HK-2 (cell line): ENCODE results near the gene WFIKKN1.

Experiments used
- DNase-seq: peaks from one replicate; pipeline ENCODE4 v3.0.0-alpha.2; 2018; ENCODE audit not compliant: unreplicated experiment

Gene WFIKKN1

DNA sequence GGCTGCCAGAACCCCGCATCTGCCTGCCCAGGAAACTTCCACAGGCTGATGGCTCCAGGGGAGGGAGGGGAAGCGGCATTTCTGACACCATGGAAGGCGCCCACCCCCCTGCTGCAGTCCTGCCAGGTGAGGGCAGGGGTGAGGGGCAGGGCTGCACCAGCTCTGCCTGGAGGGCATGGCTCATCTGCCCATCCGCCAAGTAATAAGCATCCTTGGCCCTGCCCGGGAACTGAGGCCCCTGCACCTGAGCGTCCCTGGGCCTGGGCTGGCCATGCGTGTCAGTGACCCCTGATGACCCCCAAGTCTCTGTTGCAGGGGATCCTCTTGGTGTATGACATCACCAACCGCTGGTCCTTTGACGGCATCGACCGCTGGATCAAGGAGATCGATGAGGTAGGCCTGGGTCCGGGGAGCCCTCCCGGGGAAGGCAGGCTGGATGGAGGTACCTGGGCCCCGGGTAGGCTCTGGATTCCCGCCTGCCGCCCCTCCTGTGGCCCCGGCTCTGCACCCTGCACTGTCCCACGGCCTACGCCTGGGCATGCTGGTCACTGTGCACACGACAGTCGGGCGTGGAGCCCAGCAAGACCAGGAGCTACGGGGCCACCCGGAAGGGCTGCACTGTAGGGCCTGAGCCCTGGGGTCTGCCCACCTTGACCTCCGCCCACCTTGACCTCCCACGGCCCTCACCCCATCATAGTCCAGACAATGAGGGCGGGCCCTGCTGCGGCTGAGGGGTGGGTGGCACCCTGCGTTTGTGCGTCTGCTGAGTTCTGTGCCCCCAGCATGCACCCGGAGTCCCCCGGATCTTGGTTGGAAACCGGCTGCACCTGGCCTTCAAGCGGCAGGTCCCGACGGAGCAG is 5.4 kb upstream of the WFIKKN1 start:
- no peak for DNase-seq

GRCh38 chr16:625977-626765 is 4.6 kb upstream of the WFIKKN1 start:
- no peak for DNase-seq

DNA sequence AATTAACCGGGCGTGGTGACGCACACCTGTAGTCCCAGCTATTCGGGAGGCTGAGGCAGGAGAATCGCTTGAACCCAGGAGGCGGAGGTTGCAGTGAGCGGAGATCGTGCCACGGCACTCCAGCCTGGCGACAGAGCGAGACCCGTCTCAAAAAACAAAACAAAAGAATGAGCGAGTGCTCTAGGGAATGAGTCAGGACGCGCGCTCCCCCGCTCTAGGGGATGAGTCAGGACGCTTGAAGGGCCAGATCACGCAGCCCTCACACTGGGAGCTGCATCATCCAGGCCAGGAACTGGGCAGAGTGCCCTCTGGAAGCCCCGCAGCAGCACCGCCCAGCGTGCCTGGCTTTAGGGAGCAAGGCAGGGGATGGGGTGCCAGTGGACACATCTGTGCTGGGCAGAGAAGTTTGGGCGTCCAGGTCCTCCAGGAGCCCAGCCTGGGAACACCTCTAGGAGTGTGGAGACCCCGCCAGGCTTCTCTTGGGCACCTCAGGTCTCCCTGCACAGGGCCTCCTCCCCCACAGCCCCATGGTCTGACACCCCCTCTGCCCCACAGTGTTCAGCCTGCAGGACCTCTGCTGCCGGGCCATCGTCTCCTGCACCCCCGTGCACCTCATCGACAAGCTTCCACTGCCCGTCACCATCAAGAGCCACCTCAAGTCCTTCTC is 3.9 kb upstream of the WFIKKN1 start:
- DNase-seq, result peak; percentile 87

- DNase-seq, result peak; percentile 86
These were observed 3.1 kb upstream of the WFIKKN1 start for GRCh38 chr16:627454-628239.

- DNase-seq, result no peak
These were observed 2.3 kb upstream of the WFIKKN1 start for GRCh38 chr16:628321-629061.

- no peak for DNase-seq
These were observed 1.5 kb upstream of the WFIKKN1 start for GRCh38 chr16:629185-629832.

GRCh38 chr16:629833-630248 is 944 bp upstream of the WFIKKN1 start:
- no peak for DNase-seq

DNA sequence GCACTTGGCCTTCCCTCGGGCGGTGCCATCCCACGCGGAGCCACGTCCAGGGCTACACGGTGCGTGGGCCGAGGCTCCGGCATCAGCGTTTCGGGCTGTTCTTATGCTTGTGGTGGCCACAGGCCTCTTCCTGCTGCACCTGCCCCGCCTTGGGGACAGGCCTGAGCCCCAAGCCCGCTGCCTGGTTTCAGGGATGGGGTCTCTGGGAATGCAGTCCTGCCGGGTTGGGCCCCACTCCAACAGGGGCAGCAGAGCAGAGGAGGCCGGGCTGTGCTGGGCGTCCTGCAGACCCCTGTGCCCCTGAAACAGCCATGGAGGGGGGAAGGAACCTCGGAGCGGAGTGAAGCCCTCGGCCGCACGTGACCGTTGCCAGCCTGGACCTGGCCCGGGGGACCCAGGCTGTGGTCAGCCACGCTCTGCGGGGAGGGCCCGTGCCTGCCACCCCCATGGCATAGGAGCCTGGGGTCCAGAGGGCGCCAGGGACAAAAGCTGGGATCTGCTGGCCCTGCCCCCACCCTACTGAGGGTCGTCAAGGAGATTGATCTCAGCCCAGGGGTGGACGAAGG is 453 bp upstream of the WFIKKN1 start:
- no peak for DNase-seq

GRCh38 chr16:631808-632358 is 1.1 kb downstream of the WFIKKN1 start:
- DNase-seq, result no peak

DNA sequence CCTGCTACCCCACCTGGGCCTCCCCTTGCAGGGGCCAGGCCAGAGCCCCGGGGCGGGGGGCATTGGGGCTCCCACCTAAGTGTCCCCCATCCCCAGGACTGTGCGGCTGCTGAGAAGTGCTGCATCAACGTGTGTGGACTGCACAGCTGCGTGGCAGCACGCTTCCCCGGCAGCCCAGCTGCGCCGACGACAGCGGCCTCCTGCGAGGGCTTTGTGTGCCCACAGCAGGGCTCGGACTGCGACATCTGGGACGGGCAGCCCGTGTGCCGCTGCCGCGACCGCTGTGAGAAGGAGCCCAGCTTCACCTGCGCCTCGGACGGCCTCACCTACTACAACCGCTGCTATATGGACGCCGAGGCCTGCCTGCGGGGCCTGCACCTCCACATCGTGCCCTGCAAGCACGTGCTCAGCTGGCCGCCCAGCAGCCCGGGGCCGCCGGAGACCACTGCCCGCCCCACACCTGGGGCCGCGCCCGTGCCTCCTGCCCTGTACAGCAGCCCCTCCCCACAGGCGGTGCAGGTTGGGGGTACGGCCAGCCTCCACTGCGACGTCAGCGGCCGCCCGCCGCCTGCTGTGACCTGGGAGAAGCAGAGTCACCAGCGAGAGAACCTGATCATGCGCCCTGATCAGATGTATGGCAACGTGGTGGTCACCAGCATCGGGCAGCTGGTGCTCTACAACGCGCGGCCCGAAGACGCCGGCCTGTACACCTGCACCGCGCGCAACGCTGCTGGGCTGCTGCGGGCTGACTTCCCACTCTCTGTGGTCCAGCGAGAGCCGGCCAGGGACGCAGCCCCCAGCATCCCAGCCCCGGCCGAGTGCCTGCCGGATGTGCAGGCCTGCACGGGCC is 1.9 kb downstream of the WFIKKN1 start:
- DNase-seq, result no peak

DNA sequence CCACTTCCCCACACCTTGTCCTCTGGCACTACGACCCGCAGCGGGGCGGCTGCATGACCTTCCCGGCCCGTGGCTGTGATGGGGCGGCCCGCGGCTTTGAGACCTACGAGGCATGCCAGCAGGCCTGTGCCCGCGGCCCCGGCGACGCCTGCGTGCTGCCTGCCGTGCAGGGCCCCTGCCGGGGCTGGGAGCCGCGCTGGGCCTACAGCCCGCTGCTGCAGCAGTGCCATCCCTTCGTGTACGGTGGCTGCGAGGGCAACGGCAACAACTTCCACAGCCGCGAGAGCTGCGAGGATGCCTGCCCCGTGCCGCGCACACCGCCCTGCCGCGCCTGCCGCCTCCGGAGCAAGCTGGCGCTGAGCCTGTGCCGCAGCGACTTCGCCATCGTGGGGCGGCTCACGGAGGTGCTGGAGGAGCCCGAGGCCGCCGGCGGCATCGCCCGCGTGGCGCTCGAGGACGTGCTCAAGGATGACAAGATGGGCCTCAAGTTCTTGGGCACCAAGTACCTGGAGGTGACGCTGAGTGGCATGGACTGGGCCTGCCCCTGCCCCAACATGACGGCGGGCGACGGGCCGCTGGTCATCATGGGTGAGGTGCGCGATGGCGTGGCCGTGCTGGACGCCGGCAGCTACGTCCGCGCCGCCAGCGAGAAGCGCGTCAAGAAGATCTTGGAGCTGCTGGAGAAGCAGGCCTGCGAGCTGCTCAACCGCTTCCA is 2.7 kb downstream of the WFIKKN1 start:
- no peak for DNase-seq

DNA sequence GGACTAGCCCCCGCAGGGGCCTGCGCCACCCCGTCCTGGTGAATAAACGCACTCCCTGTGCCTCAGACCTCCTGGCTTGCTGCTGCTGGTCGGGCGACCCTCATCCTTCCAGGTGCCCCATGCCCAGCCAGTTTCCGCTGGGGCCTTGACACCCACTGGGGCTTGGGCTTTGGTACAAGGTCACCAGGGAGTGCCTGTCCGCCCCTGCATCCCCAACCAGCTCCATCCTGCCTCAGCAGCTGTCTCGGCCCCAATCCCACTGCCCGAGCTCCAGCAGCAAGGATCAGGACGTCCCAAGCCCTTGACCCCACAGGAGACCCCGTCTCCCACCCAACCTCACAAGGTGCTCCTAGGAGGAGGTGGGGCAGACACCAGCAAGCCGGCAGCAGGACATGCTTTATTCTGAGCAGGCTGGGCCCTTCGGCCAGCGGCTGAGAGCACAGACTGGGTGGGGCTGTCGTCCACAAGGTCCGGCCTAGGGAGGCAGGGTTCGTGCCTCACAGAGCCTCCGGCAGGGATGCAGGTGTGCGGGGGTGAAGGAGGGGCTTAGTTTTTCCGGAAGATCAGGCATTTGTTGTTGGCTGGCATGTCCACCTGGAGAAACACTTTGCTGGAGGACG is 3.4 kb downstream of the WFIKKN1 start:
- DNase-seq, result no peak

DNA sequence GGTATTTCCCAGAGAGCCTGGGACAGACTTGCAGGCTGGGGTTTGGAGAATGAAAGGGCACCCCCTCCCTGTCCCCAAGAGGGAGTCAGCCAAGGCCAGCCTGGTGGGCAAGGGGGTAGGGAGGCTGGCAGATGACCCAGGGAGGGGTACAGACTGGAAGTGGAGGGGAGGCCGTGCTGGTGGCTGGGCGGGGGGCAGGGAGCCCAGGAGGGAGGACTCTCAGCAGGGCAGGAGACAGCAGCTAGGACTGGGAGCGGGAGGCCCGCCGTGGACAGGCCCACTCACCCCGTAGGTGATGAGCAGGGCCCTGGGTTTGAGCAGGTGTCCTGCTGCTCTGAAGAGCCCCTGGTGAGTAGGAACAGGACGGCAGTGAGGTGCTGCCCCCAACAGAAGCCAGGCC is 4.2 kb downstream of the WFIKKN1 start:
- no peak for DNase-seq

- no peak for DNase-seq
These were observed 4.9 kb downstream of the WFIKKN1 start for GRCh38 chr16:635573-636205.

GRCh38 chr16:636206-637080 is 5.7 kb downstream of the WFIKKN1 start, which contains the start of gene METTL26:
Gene METTL26, minus strand, starts transcription at chr16:636305. Its CDS starts 15 bp downstream, at chr16:636290.
- peak; percentile 87 for DNase-seq
